Measurements from ENCODE around the gene NCLN. TPM values are rescaled to one million over a fixed set of nuclear protein-coding genes. Genes with fewer than 3 reads are reported as not detected.

Gene NCLN
- polyA plus RNA-seq, 5 donors, result 22.1 to 52.4 (median 34.4) TPM

DNA sequence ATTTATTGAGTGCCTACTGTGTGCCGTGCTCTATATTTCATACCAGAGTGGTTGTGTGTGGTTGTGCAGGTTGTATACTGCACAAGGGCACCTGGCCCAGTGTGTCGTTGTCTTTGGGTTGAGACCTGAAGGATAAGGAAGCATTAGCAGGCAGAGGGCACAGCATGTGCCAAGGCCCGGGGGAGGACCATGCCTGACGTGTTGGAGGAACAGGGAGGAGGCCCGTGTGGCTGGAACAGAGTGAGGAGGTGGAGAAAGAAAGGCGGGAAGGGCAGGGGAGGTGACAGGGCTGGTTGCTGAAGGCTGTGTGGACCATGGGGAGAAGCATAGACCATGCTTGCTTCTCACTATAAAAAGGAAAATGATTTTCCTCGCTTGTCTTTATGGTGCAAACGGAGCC is 65.5 kb downstream of the NCLN start:
- DNase-seq, result no peak

DNA sequence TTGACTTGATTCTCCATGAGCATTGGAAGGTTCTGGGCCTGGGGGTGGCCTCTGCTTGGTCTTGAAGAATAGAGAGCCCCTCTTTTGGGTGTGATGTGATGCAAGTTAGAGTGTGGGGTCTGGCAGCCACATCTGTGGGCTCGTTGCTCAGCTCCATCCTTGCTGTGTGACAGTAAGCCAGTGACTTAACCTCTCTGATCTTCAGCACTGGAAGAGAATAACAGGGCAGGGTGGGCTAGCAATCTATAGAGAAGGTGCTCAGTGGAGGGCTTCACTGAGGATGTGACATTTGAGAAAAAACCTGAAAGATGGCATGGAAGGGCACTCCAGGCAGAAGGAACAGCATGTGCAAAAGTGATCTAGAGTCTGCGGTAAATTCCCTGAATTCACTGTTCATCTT is 66.9 kb downstream of the NCLN start:
- DNase-seq, result no peak

DNA sequence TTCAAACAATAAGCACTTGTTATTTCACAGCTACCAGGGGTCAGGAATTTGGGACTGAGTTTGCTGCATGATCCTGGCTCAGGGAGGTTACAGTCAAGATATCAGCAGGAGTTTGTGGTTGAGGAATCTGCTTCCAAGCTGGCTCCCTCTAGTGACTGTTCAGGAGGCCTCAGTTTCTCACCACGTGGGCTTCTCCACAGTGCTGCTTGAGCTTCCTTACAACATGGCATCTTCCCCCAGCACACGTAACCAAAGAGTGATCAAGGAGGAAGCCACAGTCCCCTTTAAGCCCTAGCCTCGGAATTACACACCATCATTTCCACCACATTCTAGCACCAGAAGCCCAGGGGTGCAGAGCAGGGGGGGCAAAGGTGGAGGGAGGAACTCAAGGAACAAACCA is 67.5 kb downstream of the NCLN start:
- DNase-seq, result no peak

DNA sequence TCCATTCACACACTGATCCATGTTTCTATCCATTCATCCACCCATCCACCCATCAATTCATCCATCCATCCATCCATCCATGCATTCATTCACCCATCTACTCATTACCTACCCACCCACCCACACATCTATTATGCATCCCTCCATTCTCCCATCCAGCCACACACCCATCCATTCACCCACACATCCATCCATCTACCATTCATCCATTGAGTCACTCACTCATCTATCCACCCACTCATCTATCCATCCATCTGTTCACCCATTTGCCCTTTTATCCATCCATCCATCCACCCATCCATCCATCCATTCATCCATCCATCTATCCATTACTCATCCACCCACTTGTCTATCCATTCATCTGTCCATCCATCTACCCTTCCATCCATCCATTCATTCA is 68.8 kb downstream of the NCLN start:
- DNase-seq, result no peak

DNA sequence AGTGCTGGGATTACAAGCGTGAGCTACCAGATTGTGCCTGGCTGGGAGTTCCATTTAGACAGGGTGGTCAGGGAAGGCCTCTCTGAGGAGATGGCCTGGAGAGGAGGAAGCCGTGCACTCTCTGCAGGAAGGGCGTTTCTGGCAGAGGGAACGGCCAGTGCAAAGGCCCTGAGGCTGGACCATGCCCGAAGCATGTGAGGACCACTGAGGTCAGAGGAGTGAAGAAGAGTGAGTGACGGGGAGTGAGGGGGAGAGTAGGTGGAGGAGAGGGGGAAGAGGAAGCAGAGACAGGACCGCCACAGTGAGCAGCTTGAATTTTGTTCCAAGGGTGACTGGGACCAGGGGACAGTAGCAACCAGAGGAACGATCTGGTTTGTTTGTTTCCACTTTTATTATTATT is 71.3 kb downstream of the NCLN start:
- no peak for DNase-seq

Other genes with a start within 250 kb of the NCLN start
- gene ZNF77, start 241.0 kb upstream of the NCLN start, polyA plus RNA-seq (ENCODE audit: insufficient read depth in 1 of 5, insufficient read length in 5 of 5, low replicate concordance in 1 of 5), result 10 to 100 TPM in 1 of 5 donors, 1 to 10 TPM in 4; 7.7 to 11.1 (median 8.8) TPM
- gene TLE6, start 208.4 kb upstream of the NCLN start, polyA plus RNA-seq (ENCODE audit: insufficient read depth in 1 of 5, insufficient read length in 5 of 5, low replicate concordance in 1 of 5), result 10 to 100 TPM in 3 of 5 donors, 1 to 10 TPM in 2; 8.2 to 13.6 (median 11.8) TPM
- gene TLE2, start 156.7 kb upstream of the NCLN start, polyA plus RNA-seq (ENCODE audit: insufficient read depth in 1 of 5, insufficient read length in 5 of 5, low replicate concordance in 1 of 5), result 100 to 1,000 TPM; 136 to 267 (median 184) TPM
- gene TLE5, start 123.4 kb upstream of the NCLN start, polyA plus RNA-seq (ENCODE audit: insufficient read depth in 1 of 5, insufficient read length in 5 of 5, low replicate concordance in 1 of 5), result 1,000 to 10,000 TPM in 1 of 5 donors, 100 to 1,000 TPM in 4; 691 to 1,051 (median 791) TPM
- 10 to 100 TPM; 43.6 to 67.9 (median 54.6) TPM for gene GNA11, start 91.6 kb upstream of the NCLN start, polyA plus RNA-seq (ENCODE audit: insufficient read depth in 1 of 5, insufficient read length in 5 of 5, low replicate concordance in 1 of 5)
- 1 to 10 TPM; 1.7 to 3.9 (median 2.3) TPM for gene GNA15, start 49.9 kb upstream of the NCLN start, polyA plus RNA-seq (ENCODE audit: insufficient read depth in 1 of 5, insufficient read length in 5 of 5, low replicate concordance in 1 of 5)
- 1 to 10 TPM; 1.2 to 2.8 (median 1.7) TPM for gene S1PR4, start 7.2 kb upstream of the NCLN start, polyA plus RNA-seq (ENCODE audit: insufficient read depth in 1 of 5, insufficient read length in 5 of 5, low replicate concordance in 1 of 5)
- 1 to 10 TPM; 1.3 to 4.1 (median 2.3) TPM for gene CELF5, start 38.7 kb downstream of the NCLN start, polyA plus RNA-seq (ENCODE audit: insufficient read depth in 1 of 5, insufficient read length in 5 of 5, low replicate concordance in 1 of 5)
- 10 to 100 TPM; 31.3 to 72.3 (median 36.8) TPM for gene NFIC, start 180.7 kb downstream of the NCLN start, polyA plus RNA-seq (ENCODE audit: insufficient read depth in 1 of 5, insufficient read length in 5 of 5, low replicate concordance in 1 of 5)

All from right lung (tissue), 5 donors.